Stimulated activated memory B cell treated with anti-CD40 and anti-IgM and Interleukin-4, amounts not matched to agents 10 μg/mL and 1 μg/mL and 100 μg/mL, for 72 hours (primary cell): ENCODE data around the gene ACSL1.

Experiments
- ATAC-seq: fragments of 150-1000 bp; cut with Tn5 transposase; 2 replicates; pipeline ENCODE4 v1.10.0; 2021
- H3K27ac Mint-ChIP-seq: one replicate; pipeline ENCODE4 v1.8.0; 2022; ENCODE audit warnings: mild to moderate bottlenecking, mixed read lengths
- H3K27me3 Mint-ChIP-seq: one replicate; pipeline ENCODE4 v1.8.0; 2022; ENCODE audit warnings: mixed read lengths
- H3K36me3 Mint-ChIP-seq: one replicate; pipeline ENCODE4 v1.8.0; 2022; ENCODE audit warnings: mixed read lengths
- H3K4me1 Mint-ChIP-seq: one replicate; pipeline ENCODE4 v1.8.0; 2022; ENCODE audit warnings: mixed read lengths
- H3K4me3 Mint-ChIP-seq: one replicate; pipeline ENCODE4 v1.8.0; 2022; ENCODE audit warnings: mild to moderate bottlenecking, moderate library complexity, mixed read lengths
- H3K9me3 Mint-ChIP-seq: one replicate; pipeline ENCODE4 v1.8.0; 2022; ENCODE audit warnings: mixed read lengths

Gene ACSL1

GRCh38 chr4:184824081-184824775 is 1.5 kb downstream of the ACSL1 start:
- Mint-ChIP-seq H3K4me1 (peaks cover 62% of the 10 kb centered on the region), H3K4me3 (peak overlapping the region; percentile 93), H3K9me3 (no peaks in the 10 kb centered on the region), H3K27me3 (no peaks in the 10 kb centered on the region), H3K36me3 (peaks cover 10% of the 10 kb centered on the region), H3K27ac (peak overlapping the region; percentile 94)
- peak; percentile 32 for ATAC-seq

- Mint-ChIP-seq H3K9me3 (no peaks in the 10 kb centered on the region), H3K27ac (peak overlapping the region; percentile 94), H3K4me3 (peak overlapping the region; percentile 41), H3K36me3 (peaks cover 10% of the 10 kb centered on the region), H3K27me3 (no peaks in the 10 kb centered on the region), H3K4me1 (peaks cover 74% of the 10 kb centered on the region)
- no peak for ATAC-seq
Observed at GRCh38 chr4:184823014-184823413, 2.8 kb downstream of the ACSL1 start.

- peaks cover 10% of the 10 kb centered on the region for H3K36me3 Mint-ChIP-seq
- no peak for ATAC-seq
- H3K9me3 Mint-ChIP-seq: no peaks in the 10 kb centered on the region
- H3K27me3 Mint-ChIP-seq: no peaks in the 10 kb centered on the region
- H3K4me3 Mint-ChIP-seq: peak overlapping the region; percentile 12
- H3K4me1 Mint-ChIP-seq: peaks cover 75% of the 10 kb centered on the region
- peak overlapping the region; percentile 94 for H3K27ac Mint-ChIP-seq
Observed at GRCh38 chr4:184822356-184822755, 3.4 kb downstream of the ACSL1 start.

GRCh38 chr4:184821242-184821641 is 4.5 kb downstream of the ACSL1 start:
- Mint-ChIP-seq H3K36me3 (peaks cover 10% of the 10 kb centered on the region), H3K27ac (peak overlapping the region; percentile 24), H3K4me1 (peaks cover 81% of the 10 kb centered on the region), H3K9me3 (no peaks in the 10 kb centered on the region), H3K4me3 (no peak overlapping the region), H3K27me3 (no peaks in the 10 kb centered on the region)
- ATAC-seq: no peak

- H3K27ac Mint-ChIP-seq: no peak overlapping the region
- H3K36me3 Mint-ChIP-seq: peaks cover 5% of the 10 kb centered on the region
- no peaks in the 10 kb centered on the region for H3K27me3 Mint-ChIP-seq
- no peak for ATAC-seq
- peaks cover 93% of the 10 kb centered on the region for H3K4me1 Mint-ChIP-seq
- no peaks in the 10 kb centered on the region for H3K9me3 Mint-ChIP-seq
- H3K4me3 Mint-ChIP-seq: no peak overlapping the region
Observed at GRCh38 chr4:184819786-184820185, 6.0 kb downstream of the ACSL1 start.

GRCh38 chr4:184818216-184818564 is 7.6 kb downstream of the ACSL1 start:
- H3K36me3 Mint-ChIP-seq: peaks cover 2% of the 10 kb centered on the region
- H3K4me1 Mint-ChIP-seq: peaks cover 93% of the 10 kb centered on the region
- peak overlapping the region; percentile 95 for H3K27ac Mint-ChIP-seq
- peak; percentile 40 for ATAC-seq
- H3K9me3 Mint-ChIP-seq: no peaks in the 10 kb centered on the region
- H3K4me3 Mint-ChIP-seq: peak overlapping the region; percentile 46
- no peaks in the 10 kb centered on the region for H3K27me3 Mint-ChIP-seq

- peaks cover 93% of the 10 kb centered on the region for H3K4me1 Mint-ChIP-seq
- ATAC-seq: peak; percentile 3
- no peaks in the 10 kb centered on the region for H3K27me3 Mint-ChIP-seq
- peaks cover 7% of the 10 kb centered on the region for H3K36me3 Mint-ChIP-seq
- peak overlapping the region; percentile 95 for H3K27ac Mint-ChIP-seq
- H3K4me3 Mint-ChIP-seq: peak overlapping the region; percentile 46
- no peaks in the 10 kb centered on the region for H3K9me3 Mint-ChIP-seq
Observed at GRCh38 chr4:184817494-184818215, 8.1 kb downstream of the ACSL1 start.

GRCh38 chr4:184816962-184817361 is 8.8 kb downstream of the ACSL1 start:
- peak overlapping the region; percentile 29 for H3K4me3 Mint-ChIP-seq
- ATAC-seq: no peak
- peaks cover 94% of the 10 kb centered on the region for H3K4me1 Mint-ChIP-seq
- peaks cover 10% of the 10 kb centered on the region for H3K36me3 Mint-ChIP-seq
- no peaks in the 10 kb centered on the region for H3K27me3 Mint-ChIP-seq
- peak overlapping the region; percentile 95 for H3K27ac Mint-ChIP-seq
- H3K9me3 Mint-ChIP-seq: no peaks in the 10 kb centered on the region

- Mint-ChIP-seq H3K4me1 (peaks cover 92% of the 10 kb centered on the region), H3K4me3 (peak overlapping the region; percentile 71), H3K9me3 (no peaks in the 10 kb centered on the region), H3K27me3 (no peaks in the 10 kb centered on the region), H3K36me3 (peaks cover 21% of the 10 kb centered on the region), H3K27ac (peak overlapping the region; percentile 95)
- peak; percentile 89 for ATAC-seq
Observed at GRCh38 chr4:184815046-184815877, 10.5 kb downstream of the ACSL1 start.

GRCh38 chr4:184814686-184815045 is 11.1 kb downstream of the ACSL1 start:
- no peak for ATAC-seq
- peak overlapping the region; percentile 95 for H3K27ac Mint-ChIP-seq
- H3K36me3 Mint-ChIP-seq: peaks cover 23% of the 10 kb centered on the region
- peak overlapping the region; percentile 71 for H3K4me3 Mint-ChIP-seq
- no peaks in the 10 kb centered on the region for H3K27me3 Mint-ChIP-seq
- H3K4me1 Mint-ChIP-seq: peaks cover 90% of the 10 kb centered on the region
- H3K9me3 Mint-ChIP-seq: no peaks in the 10 kb centered on the region

GRCh38 chr4:184812651-184813181 is 13.1 kb downstream of the ACSL1 start:
- no peak overlapping the region for H3K4me3 Mint-ChIP-seq
- no peaks in the 10 kb centered on the region for H3K9me3 Mint-ChIP-seq
- no peaks in the 10 kb centered on the region for H3K27me3 Mint-ChIP-seq
- H3K27ac Mint-ChIP-seq: peak overlapping the region; percentile 95
- peaks cover 82% of the 10 kb centered on the region for H3K4me1 Mint-ChIP-seq
- no peak for ATAC-seq
- H3K36me3 Mint-ChIP-seq: peaks cover 23% of the 10 kb centered on the region

GRCh38 chr4:184812199-184812542 is 13.6 kb downstream of the ACSL1 start:
- Mint-ChIP-seq H3K27me3 (no peaks in the 10 kb centered on the region), H3K9me3 (no peaks in the 10 kb centered on the region), H3K27ac (peak overlapping the region; percentile 95), H3K36me3 (peaks cover 23% of the 10 kb centered on the region), H3K4me3 (no peak overlapping the region), H3K4me1 (peaks cover 80% of the 10 kb centered on the region)
- ATAC-seq: no peak

GRCh38 chr4:184811526-184812198 is 14.1 kb downstream of the ACSL1 start:
- Mint-ChIP-seq H3K27me3 (no peaks in the 10 kb centered on the region), H3K36me3 (peaks cover 23% of the 10 kb centered on the region), H3K4me3 (no peak overlapping the region), H3K27ac (peak overlapping the region; percentile 95), H3K9me3 (no peaks in the 10 kb centered on the region), H3K4me1 (peaks cover 75% of the 10 kb centered on the region)
- ATAC-seq: no peak

GRCh38 chr4:184810720-184811119 is 15.0 kb downstream of the ACSL1 start:
- no peak overlapping the region for H3K27ac Mint-ChIP-seq

GRCh38 chr4:184808713-184809050 is 17.1 kb downstream of the ACSL1 start:
- H3K27me3 Mint-ChIP-seq: no peaks in the 10 kb centered on the region
- H3K27ac Mint-ChIP-seq: peak overlapping the region; percentile 23
- ATAC-seq: no peak
- no peaks in the 10 kb centered on the region for H3K9me3 Mint-ChIP-seq
- no peak overlapping the region for H3K4me3 Mint-ChIP-seq
- H3K36me3 Mint-ChIP-seq: peaks cover 23% of the 10 kb centered on the region
- peaks cover 72% of the 10 kb centered on the region for H3K4me1 Mint-ChIP-seq

More at GRCh38 chr4:184810720-184811119, 15.0 kb downstream of the ACSL1 start:
- H3K4me1 Mint-ChIP-seq: peaks cover 75% of the 10 kb centered on the region
- no peak for ATAC-seq
- H3K27me3 Mint-ChIP-seq: no peaks in the 10 kb centered on the region
- H3K9me3 Mint-ChIP-seq: no peaks in the 10 kb centered on the region
- peaks cover 23% of the 10 kb centered on the region for H3K36me3 Mint-ChIP-seq
- H3K4me3 Mint-ChIP-seq: no peak overlapping the region
